ENCODE results near the gene MINPP1. TPM values are rescaled to one million over a fixed set of nuclear protein-coding genes. Genes with fewer than 3 reads are reported as not detected.

MINPP1 gene
- total RNA-seq, 4 donors from 2014 or later, result 10.8 to 40.3 (median 23.7) TPM

DNA sequence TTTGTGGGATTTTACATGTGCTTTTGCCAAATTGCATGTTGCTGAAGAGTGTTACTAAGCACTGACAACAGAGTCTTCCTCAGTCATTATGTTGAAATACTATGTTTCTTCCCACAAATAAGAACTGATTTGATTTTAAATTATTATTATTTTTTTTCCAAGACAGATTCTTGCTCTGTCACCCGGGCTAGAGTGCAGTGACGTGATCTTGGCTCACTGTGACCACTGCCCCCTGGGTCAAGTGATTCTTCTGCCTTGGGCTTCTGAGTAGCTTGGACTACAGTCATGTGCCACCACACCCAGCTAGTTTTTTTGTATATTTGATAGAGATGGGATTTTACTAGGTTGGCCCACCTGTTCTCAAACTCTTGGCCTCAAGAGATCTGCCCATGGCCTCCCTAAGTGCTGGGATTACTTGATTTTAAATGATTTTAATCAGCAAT lies 42.3 kb downstream of the MINPP1 start:
- DNase-seq (ENCODE audit: low spot score in 2 of 2), result no peak
- intact Hi-C loops (cut with DNase I; ENCODE audit: low total_unique reads), result no loop called here
- TF ChIP-seq POLR2A (IDR thresholded peaks at IDR 0.05), result no peak
- TF ChIP-seq, protein P1, sequence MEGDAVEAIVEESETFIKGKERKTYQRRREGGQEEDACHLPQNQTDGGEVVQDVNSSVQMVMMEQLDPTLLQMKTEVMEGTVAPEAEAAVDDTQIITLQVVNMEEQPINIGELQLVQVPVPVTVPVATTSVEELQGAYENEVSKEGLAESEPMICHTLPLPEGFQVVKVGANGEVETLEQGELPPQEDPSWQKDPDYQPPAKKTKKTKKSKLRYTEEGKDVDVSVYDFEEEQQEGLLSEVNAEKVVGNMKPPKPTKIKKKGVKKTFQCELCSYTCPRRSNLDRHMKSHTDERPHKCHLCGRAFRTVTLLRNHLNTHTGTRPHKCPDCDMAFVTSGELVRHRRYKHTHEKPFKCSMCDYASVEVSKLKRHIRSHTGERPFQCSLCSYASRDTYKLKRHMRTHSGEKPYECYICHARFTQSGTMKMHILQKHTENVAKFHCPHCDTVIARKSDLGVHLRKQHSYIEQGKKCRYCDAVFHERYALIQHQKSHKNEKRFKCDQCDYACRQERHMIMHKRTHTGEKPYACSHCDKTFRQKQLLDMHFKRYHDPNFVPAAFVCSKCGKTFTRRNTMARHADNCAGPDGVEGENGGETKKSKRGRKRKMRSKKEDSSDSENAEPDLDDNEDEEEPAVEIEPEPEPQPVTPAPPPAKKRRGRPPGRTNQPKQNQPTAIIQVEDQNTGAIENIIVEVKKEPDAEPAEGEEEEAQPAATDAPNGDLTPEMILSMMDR (IDR thresholded peaks at IDR 0.05), result no peak
- H3K4me3 ChIP-seq (ENCODE audit: low read depth, poor library complexity, severe bottlenecking), result no peak overlapping the region
- 62 to 78% methylated on average over 2 of the region's 2 CpGs for WGBS, 2 donors

DNA sequence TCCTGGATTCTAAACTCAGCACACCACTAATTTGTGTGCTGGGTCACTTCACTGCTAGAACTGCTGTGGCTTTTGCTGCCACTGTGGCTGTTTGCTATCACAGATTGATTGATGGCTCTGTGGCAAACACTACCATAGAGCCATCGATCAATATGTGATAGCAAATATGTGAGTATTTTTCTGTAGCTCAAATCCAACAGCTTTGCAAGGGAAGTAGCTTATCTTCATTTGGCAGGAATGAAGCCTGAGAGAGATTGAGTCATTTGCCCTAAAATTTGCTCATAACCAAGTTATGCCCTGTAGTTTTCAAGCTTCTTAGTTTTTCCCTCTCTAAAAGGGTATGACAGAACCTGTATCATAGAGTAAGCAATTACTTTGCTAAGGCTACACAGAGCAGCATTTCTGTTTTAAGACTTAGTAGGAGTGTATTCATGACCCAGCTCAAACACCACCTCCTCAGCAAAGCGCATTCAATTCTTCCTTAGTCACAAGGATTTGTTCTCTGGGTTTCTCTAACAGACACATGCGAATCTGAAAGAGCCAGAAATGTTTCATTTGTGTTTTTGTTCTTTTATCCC lies 43.1 kb downstream of the MINPP1 start:
- TF ChIP-seq, protein P1 (IDR thresholded peaks at IDR 0.05), result no peak
- no peak overlapping the region for H3K4me3 ChIP-seq (ENCODE audit: low read depth, poor library complexity, severe bottlenecking)
- no peak for DNase-seq (ENCODE audit: low spot score in 2 of 2)
- intact Hi-C loops (cut with DNase I; ENCODE audit: low total_unique reads), result no loop called here
- WGBS, 2 donors, result 80 to 86% methylated on average over 3 of the region's 3 CpGs

DNA sequence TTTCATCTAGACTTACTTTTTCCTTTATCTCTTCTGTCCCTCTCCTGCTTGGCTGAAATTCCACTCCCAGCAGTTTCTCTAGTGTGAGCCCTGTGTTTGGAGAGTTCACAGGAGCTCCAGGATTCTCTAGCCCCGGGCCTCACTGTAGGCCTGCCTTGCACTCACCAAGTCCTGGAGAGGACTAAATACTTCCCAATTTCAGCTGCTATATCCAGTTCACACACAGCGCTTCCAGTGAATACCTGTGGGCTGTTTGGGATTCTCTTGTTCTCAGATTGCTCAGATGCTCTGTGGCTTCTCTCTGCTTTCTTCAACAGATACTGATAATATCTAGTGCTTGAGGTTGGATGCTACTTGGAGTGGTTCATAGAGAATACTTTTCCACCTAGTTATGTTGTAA lies 46.0 kb downstream of the MINPP1 start:
- WGBS, 2 donors, result 86 to 89% methylated on average over 2 of the region's 2 CpGs
- no peak overlapping the region for H3K4me3 ChIP-seq (ENCODE audit: low read depth, poor library complexity, severe bottlenecking)
- no peak for DNase-seq (ENCODE audit: low spot score in 2 of 2)
- TF ChIP-seq, protein P1 (IDR thresholded peaks at IDR 0.05), result no peak
- no peak for TF ChIP-seq POLR2A (IDR thresholded peaks at IDR 0.05)
- intact Hi-C loops (cut with DNase I; ENCODE audit: low total_unique reads), result no loop called here

DNA sequence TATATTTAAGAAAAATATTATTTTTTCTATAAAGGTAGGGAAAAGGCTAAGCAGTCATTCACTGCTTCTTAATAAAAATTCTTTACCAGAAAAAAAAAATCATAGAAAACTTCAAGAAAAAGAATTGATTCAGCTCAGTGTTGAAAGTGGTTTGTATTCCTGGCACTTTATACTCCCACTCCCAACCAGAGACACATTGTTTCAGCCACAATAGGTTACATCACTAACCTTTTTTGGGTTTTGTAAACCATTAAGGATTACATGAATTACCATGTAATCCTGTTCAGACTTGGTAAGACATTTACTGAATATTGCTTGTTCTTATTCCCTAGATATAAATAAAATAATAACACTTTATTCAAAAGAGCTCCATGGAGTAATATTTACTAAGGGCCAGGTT lies 46.6 kb downstream of the MINPP1 start:
- intact Hi-C loops (cut with DNase I; ENCODE audit: low total_unique reads), result no loop called here
- TF ChIP-seq POLR2A (IDR thresholded peaks at IDR 0.05), result no peak
- TF ChIP-seq, protein P1 (IDR thresholded peaks at IDR 0.05), result no peak
- no peak overlapping the region for H3K4me3 ChIP-seq (ENCODE audit: low read depth, poor library complexity, severe bottlenecking)
- DNase-seq (ENCODE audit: low spot score in 2 of 2), result no peak

DNA sequence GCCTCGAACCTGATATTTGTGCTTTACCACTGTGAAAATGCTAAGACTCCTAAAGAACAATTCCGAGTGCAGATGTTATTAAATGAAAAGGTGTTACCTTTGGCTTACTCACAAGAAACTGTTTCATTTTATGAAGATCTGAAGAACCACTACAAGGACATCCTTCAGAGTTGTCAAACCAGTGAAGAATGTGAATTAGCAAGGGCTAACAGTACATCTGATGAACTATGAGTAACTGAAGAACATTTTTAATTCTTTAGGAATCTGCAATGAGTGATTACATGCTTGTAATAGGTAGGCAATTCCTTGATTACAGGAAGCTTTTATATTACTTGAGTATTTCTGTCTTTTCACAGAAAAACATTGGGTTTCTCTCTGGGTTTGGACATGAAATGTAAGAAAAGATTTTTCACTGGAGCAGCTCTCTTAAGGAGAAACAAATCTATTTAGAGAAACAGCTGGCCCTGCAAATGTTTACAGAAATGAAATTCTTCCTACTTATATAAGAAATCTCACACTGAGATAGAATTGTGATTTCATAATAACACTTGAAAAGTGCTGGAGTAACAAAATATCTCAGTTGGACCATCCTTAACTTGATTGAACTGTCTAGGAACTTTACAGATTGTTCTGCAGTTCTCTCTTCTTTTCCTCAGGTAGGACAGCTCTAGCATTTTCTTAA lies 47.7 kb downstream of the MINPP1 start:
- H3K4me3 ChIP-seq (ENCODE audit: low read depth, poor library complexity, severe bottlenecking), result no peak overlapping the region
- intact Hi-C loops (cut with DNase I; ENCODE audit: low total_unique reads), result no loop called here
- TF ChIP-seq POLR2A (IDR thresholded peaks at IDR 0.05), result no peak
- TF ChIP-seq, protein P1 (IDR thresholded peaks at IDR 0.05), result no peak
- DNase-seq (ENCODE audit: low spot score in 2 of 2), result no peak
- 84 to 87% methylated on average over 2 of the region's 2 CpGs for WGBS, 2 donors

DNA sequence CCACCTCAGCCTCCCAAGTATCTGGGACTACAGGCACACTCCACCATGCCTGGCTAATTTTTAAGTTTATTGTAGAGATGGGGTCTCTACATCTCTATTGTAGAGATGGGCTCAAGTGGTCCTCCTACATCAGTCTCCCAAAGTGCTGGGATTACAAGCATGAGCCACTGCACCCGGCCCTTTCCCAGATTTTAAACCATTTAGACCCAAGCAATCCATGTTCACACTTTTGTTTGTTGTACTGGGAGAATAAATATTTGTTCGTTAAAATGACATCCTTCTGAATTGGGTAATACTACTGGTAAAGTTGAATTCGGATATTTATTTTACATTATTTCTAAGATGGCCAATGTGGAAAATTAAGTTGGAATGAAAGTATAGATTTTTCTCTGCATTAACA lies 52.7 kb downstream of the MINPP1 start:
- no peak for TF ChIP-seq POLR2A (IDR thresholded peaks at IDR 0.05)
- intact Hi-C loops (cut with DNase I; ENCODE audit: low total_unique reads), result no loop called here
- no peak for DNase-seq (ENCODE audit: low spot score in 2 of 2)
- WGBS, 2 donors, result 94 to 96% methylated on average over 3 of the region's 3 CpGs
- no peak overlapping the region for H3K4me3 ChIP-seq (ENCODE audit: low read depth, poor library complexity, severe bottlenecking)
